HG03103 (cell line): Measurements from ENCODE around the gene ST3GAL6.

ENCODE experiments used
- ATAC-seq: cut with Tn5 transposase; IDR thresholded peaks from one replicate; pipeline ENCODE4 v1.9.1; 2021; ENCODE audit warnings: low read depth; ENCODE audit not compliant: unreplicated experiment

ST3GAL6 gene

GRCh38 chr3:98839846-98840245 lies 76.7 kb downstream of the ST3GAL6 start:
- no peak for ATAC-seq

DNA sequence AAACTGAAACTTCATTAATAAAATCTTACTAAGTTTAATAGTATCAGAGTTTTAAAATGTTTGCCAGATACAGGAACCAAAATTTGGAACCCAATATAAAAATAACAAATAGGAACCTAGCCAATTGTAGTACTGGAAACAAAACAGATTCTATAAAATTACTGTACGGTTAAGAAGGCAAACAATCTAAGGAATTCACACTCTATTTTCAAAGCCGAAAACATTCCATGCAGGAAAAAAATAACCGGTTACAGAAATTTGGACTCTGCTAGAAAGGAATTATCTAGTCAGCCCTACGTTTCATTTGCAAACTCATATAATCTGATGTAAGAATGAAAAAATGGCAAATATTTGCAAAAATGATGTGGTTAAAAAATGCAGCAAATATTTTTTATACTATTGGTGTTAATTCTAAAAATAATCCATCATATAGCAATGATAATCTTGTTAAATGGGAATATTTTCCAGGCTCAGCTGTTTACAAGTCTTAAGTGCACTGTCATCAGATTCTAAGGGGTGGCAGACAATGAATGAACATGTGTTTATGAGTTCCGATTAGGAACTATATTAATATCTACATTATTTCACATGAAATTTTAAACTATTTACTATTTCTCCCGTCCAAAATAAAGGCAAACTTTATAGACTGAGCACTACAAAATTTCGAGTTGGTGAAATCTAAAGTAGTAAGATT lies 80.3 kb downstream of the ST3GAL6 start:
- ATAC-seq = no peak
